Measurements from ENCODE around the gene RASAL2. TPM values are rescaled to one million over a fixed set of nuclear protein-coding genes. Genes with fewer than 3 reads are reported as not detected.

The RASAL2 gene
- total and polyA plus RNA-seq, 9 of the 15 experiments (the other 6 are each of a cell fraction or from before 2014, with no cell fraction given): 0.13 to 1.0 (median 0.62) TPM

- in situ Hi-C loops (cut with MboI): no loop called here
- FAIRE-seq (peak; percentile 11), DNase-seq (ENCODE audit: extremely low read depth in 1 of 4, low spot score in 3 of 4) (no peak), ATAC-seq (no peak)
- Histone ChIP-seq H3K9me3 (replicated peaks; ENCODE audit: control insufficient read depth, insufficient read depth, low read depth, low read length) (no peaks in the 10 kb centered on the region), H3K4me2 (ENCODE audit: insufficient read depth, low read length) (no peak overlapping the region), H3K79me2 (ENCODE audit: control insufficient read depth, insufficient read depth, low read length) (no peaks in the 10 kb centered on the region), H3K9me1 (ENCODE audit: control insufficient read depth, insufficient read depth, low read length) (no peaks in the 10 kb centered on the region), H3K4me1 (replicated peaks in 1 of 2; ENCODE audit: control insufficient read depth in 2 of 2, insufficient read depth in 2 of 2, low read length in 2 of 2) (no peaks in the 10 kb centered on the region), H3K27ac (ENCODE audit: extremely low read depth, low read depth, low read length) (no peak overlapping the region), H3K4me3 (no peak overlapping the region), H3K27me3 (ENCODE audit: control insufficient read depth in 2 of 2, insufficient read depth in 2 of 2, low read length in 2 of 2) (no peaks in the 10 kb centered on the region), H3K36me3 (ENCODE audit: control insufficient read depth, insufficient read depth, low read length) (no peaks in the 10 kb centered on the region), H2AFZ (ENCODE audit: low read depth, low read length) (no peak overlapping the region), H4K20me1 (replicated peaks; ENCODE audit: control insufficient read depth, insufficient read depth, low read length) (no peaks in the 10 kb centered on the region), H3K9ac (ENCODE audit: insufficient read depth in 1 of 2, low read depth in 2 of 2, low read length in 2 of 2) (no peak overlapping the region)
- intact Hi-C loops (cut with micrococcal nuclease): no loop called here
- ChIA-PET CTCF (ENCODE audit: low intra/inter-chr PET ratio) (no interaction called here), POLR2A (no interaction called here)
- no TSS peak for BruUV-seq (replicated peaks)
- no peak for TF ChIP-seq CEBPZ (IDR thresholded peaks at IDR 0.05; ENCODE audit: borderline replicate concordance, low read depth, low read length)
- no peak for TF ChIP-seq MXI1 (IDR thresholded peaks at IDR 0.05; ENCODE audit: low read depth, low read length)
These were observed 89.9 kb downstream of the RASAL2 start for GRCh38 chr1:178183796-178184195.

- in situ Hi-C loops (cut with MboI) (no loop called here), intact Hi-C loops (cut with micrococcal nuclease) (no loop called here)
- H3K4me3 ChIP-seq: no peak overlapping the region
- H3K9me1 ChIP-seq (ENCODE audit: control insufficient read depth, insufficient read depth, low read length): no peaks in the 10 kb centered on the region
- no peaks in the 10 kb centered on the region for H3K79me2 ChIP-seq (ENCODE audit: control insufficient read depth, insufficient read depth, low read length)
- BruUV-seq (replicated peaks): no TSS peak
- FAIRE-seq: no peak
- H4K20me1 ChIP-seq (replicated peaks; ENCODE audit: control insufficient read depth, insufficient read depth, low read length): no peaks in the 10 kb centered on the region
- no peak overlapping the region for H2AFZ ChIP-seq (ENCODE audit: low read depth, low read length)
- 4% methylated on average over 3 of the region's 3 CpGs for WGBS (ENCODE audit: insufficient coverage, low coverage, missing lambda C conversion rate)
- H3K27ac ChIP-seq (ENCODE audit: extremely low read depth, low read depth, low read length): no peak overlapping the region
- no peaks in the 10 kb centered on the region for H3K9me3 ChIP-seq (replicated peaks; ENCODE audit: control insufficient read depth, insufficient read depth, low read depth, low read length)
- no peak for DNase-seq (ENCODE audit: extremely low read depth in 1 of 4, low spot score in 3 of 4)
- H3K36me3 ChIP-seq (ENCODE audit: control insufficient read depth, insufficient read depth, low read length): no peaks in the 10 kb centered on the region
- ATAC-seq: no peak
- ChIA-PET CTCF (ENCODE audit: low intra/inter-chr PET ratio) (no interaction called here), POLR2A (no interaction called here)
- H3K27me3 ChIP-seq (ENCODE audit: control insufficient read depth in 2 of 2, insufficient read depth in 2 of 2, low read length in 2 of 2): no peaks in the 10 kb centered on the region
- no peak overlapping the region for H3K9ac ChIP-seq (ENCODE audit: insufficient read depth in 1 of 2, low read depth in 2 of 2, low read length in 2 of 2)
- H3K4me2 ChIP-seq (ENCODE audit: insufficient read depth, low read length): no peak overlapping the region
- H3K4me1 ChIP-seq (replicated peaks in 1 of 2; ENCODE audit: control insufficient read depth in 2 of 2, insufficient read depth in 2 of 2, low read length in 2 of 2): no peaks in the 10 kb centered on the region
- TF ChIP-seq ETV5 (CRISPR knock-in tag; IDR thresholded peaks at IDR 0.05; ENCODE audit: low read depth) (no peak), TAF7 (tag; IDR thresholded peaks at IDR 0.05) (no peak), RFX7 (CRISPR knock-in tag; IDR thresholded peaks at IDR 0.05) (no peak), GTF2E2 (tag; IDR thresholded peaks at IDR 0.05) (no peak), ID3 (CRISPR knock-in tag; IDR thresholded peaks at IDR 0.05) (no peak), ID3 (tag; IDR thresholded peaks at IDR 0.05) (no peak), ZNF561 (CRISPR knock-in tag; conservative IDR thresholded peaks at IDR 0.05) (no peak), E2F4 (CRISPR knock-in tag; IDR thresholded peaks at IDR 0.05; ENCODE audit: low read depth) (no peak), TFAM (CRISPR knock-in tag; conservative IDR thresholded peaks at IDR 0.05) (no peak), BACH1 (tag; IDR thresholded peaks at IDR 0.05) (no peak), RBM22 (IDR thresholded peaks at IDR 0.05; ENCODE audit: low read depth, low read length, poor library complexity, severe bottlenecking) (no peak)
These were observed 94.4 kb downstream of the RASAL2 start for GRCh38 chr1:178188306-178188705.

Data from K562 (cell line).